ENCODE results near the gene OSTM1. TPM values are rescaled to one million over a fixed set of nuclear protein-coding genes. Genes with fewer than 3 reads are reported as not detected.

OSTM1 gene
- total RNA-seq, 1 donor from 2014 or later, result 36.6 TPM

DNA sequence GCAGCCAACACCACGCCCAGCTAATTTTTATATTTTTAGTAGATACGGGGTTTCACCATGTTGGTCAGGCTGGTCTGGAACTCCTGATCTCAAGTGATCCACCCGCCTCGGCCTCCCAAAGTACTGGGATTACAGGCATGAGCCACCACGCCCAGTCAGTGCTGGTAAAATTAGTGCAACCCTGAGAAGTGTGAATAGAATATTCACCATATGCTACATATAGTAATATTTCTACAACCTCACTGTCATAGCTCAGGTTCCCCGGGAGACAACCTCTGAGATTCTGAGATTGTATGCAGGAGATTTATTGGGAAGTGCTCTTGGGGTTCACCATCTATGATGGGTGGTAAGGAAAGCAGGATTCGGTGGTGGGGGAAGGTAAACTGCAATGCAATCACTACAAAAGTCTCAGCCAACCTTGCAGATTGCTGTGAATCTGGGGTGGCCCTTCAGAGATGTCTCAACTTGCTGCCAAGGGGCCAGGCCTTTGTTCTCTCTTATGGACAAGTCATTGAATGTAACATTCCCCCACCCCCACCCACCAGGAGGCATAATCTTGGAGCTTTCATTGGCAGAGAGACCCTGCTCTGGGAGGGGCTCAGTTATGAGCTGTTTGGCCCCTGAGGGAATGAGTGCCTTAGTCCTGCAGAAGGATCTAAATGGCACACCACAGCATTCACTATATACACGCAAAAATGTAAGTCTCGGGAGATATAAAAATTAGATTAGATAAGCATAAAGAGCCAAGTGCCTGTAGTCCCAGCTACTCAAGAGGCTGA, 82.6 kb downstream of the OSTM1 start:
- no peak for DNase-seq
- intact Hi-C loops (cut with micrococcal nuclease), result no loop called here
- no peak for ATAC-seq

Other genes with a start within 250 kb of the OSTM1 start
- 45.2 TPM for gene SEC63, start 116.5 kb downstream of the OSTM1 start, total RNA-seq
- gene NR2E1, start 91.3 kb upstream of the OSTM1 start, total RNA-seq, result not detected
- gene SNX3, start 186.3 kb upstream of the OSTM1 start, total RNA-seq, result 268 TPM
- 12.4 TPM for gene AFG1L, start 220.3 kb upstream of the OSTM1 start, total RNA-seq